Stimulated activated CD4-positive, alpha-beta T cell treated with anti-CD3 and anti-CD28 coated beads, Interleukin-4, amount 100 ng/mL, for 48 hours (primary cell): ENCODE data around the gene TMEM63B.

Experiments
- DNase-seq, 2 donors: peaks; one replicate each; pipeline ENCODE4 v3.0.0-alpha.2; 2020; ENCODE audit warnings: low read depth in 2 of 2

The TMEM63B gene

GRCh38 chr6:44117397-44118128 is 9.8 kb upstream of the TMEM63B start:
- no peak for DNase-seq

- DNase-seq = no peak
These were observed 7.6 kb upstream of the TMEM63B start for GRCh38 chr6:44119704-44120262.

- DNase-seq = no peak
These were observed 6.5 kb upstream of the TMEM63B start for GRCh38 chr6:44120692-44121443.

GRCh38 chr6:44122801-44123200 is 4.6 kb upstream of the TMEM63B start:
- no peak for DNase-seq

- DNase-seq = no peak
These were observed 3.8 kb upstream of the TMEM63B start for GRCh38 chr6:44123544-44123943.

GRCh38 chr6:44126320-44127149 is 819 bp upstream of the TMEM63B start:
- peak; percentile 72 to 84 for DNase-seq

- DNase-seq = no peak
These were observed 915 bp downstream of the TMEM63B start for GRCh38 chr6:44128020-44128917.

- no peak for DNase-seq
These were observed 2.5 kb downstream of the TMEM63B start for GRCh38 chr6:44129841-44130322.

GRCh38 chr6:44131892-44132291 is 4.5 kb downstream of the TMEM63B start:
- DNase-seq = no peak

GRCh38 chr6:44132476-44132875 is 5.1 kb downstream of the TMEM63B start:
- DNase-seq = no peak

GRCh38 chr6:44133003-44133931 is 5.9 kb downstream of the TMEM63B start:
- no peak for DNase-seq

GRCh38 chr6:44133981-44134711 is 6.8 kb downstream of the TMEM63B start:
- no peak for DNase-seq

- no peak for DNase-seq
These were observed 7.9 kb downstream of the TMEM63B start for GRCh38 chr6:44135173-44135758.

GRCh38 chr6:44135875-44136274 is 8.5 kb downstream of the TMEM63B start:
- no peak for DNase-seq

- no peak for DNase-seq
These were observed 11.5 kb downstream of the TMEM63B start for GRCh38 chr6:44138717-44139350.

GRCh38 chr6:44139351-44139743 is 12.0 kb downstream of the TMEM63B start:
- DNase-seq = no peak

GRCh38 chr6:44142835-44143234 is 15.5 kb downstream of the TMEM63B start:
- no peak for DNase-seq

- no peak for DNase-seq
These were observed 16.4 kb downstream of the TMEM63B start for GRCh38 chr6:44143731-44144130.
